Smooth muscle cell (in vitro differentiated cells): Measurements from ENCODE around the gene KIAA0319L. TPM values are rescaled to one million over a fixed set of nuclear protein-coding genes. Genes with fewer than 3 reads are reported as not detected.

ENCODE experiments used
- DNase-seq: peaks from one replicate; lab custom pipeline; 2025; ENCODE audit not compliant: unreplicated experiment; lab: John Stamatoyannopoulos, UW
- H2AFZ ChIP-seq: fragments of 200-600 bp; sonication (generic); 2 replicates; pipeline ENCODE4 v1.6.0; 2016; ENCODE audit warnings: antibody characterized with exemption, low read depth, mild to moderate bottlenecking
- H3F3A ChIP-seq: fragments of 200-600 bp; sonication (generic); 2 replicates; pipeline ENCODE4 v1.6.0; 2017; ENCODE audit warnings: antibody characterized with exemption, low read depth
- H3K27ac ChIP-seq: fragments of 200-600 bp; sonication (generic); 2 replicates; pipeline ENCODE4 v1.5.1; 2016; ENCODE audit warnings: low read depth, mild to moderate bottlenecking
- H3K27me3 ChIP-seq: fragments of 200-600 bp; sonication (generic); 2 replicates; pipeline ENCODE4 v1.6.1; 2016; ENCODE audit warnings: low read depth, mild to moderate bottlenecking
- H3K36me3 ChIP-seq: fragments of 200-600 bp; sonication (generic); 2 replicates; pipeline ENCODE4 v1.5.1; 2016; ENCODE audit warnings: low read depth
- H3K4me1 ChIP-seq: fragments of 200-600 bp; sonication (generic); 2 replicates; pipeline ENCODE4 v1.5.1; 2016; ENCODE audit warnings: low read depth
- H3K4me2 ChIP-seq: fragments of 200-600 bp; sonication (generic); 2 replicates; pipeline ENCODE4 v1.6.0; 2016; ENCODE audit warnings: mild to moderate bottlenecking
- H3K4me3 ChIP-seq: fragments of 200-600 bp; sonication (generic); 2 replicates; pipeline ENCODE4 v1.5.1; 2016; ENCODE audit warnings: mild to moderate bottlenecking
- H3K79me2 ChIP-seq: fragments of 200-600 bp; sonication (generic); 2 replicates; pipeline ENCODE4 v1.6.0; 2016; ENCODE audit warnings: low read depth, mild to moderate bottlenecking
- H3K9ac ChIP-seq: fragments of 200-600 bp; sonication (generic); 2 replicates; pipeline ENCODE4 v1.6.0; 2016; ENCODE audit warnings: low read depth
- H3K9me3 ChIP-seq: fragments of 200-600 bp; sonication (generic); replicated peaks from 2 replicates; pipeline ENCODE4 v1.5.1; 2016; ENCODE audit warnings: low read depth
- H4K20me1 ChIP-seq: fragments of 200-600 bp; sonication (generic); 2 replicates; pipeline ENCODE4 v1.6.0; 2016; ENCODE audit warnings: low read depth
- WGBS: methylation state at CpG from one replicate; pipeline ENCODE4 v1.1.7; 2016; ENCODE audit warnings: low lambda C conversion rate; 5-methylcytosine and 5-hydroxymethylcytosine counted together
- polyA plus RNA-seq: library from polyadenylated mRNA; unstranded; fragments of >200 nt; fragmentation: Nextera tagmentation; extraction: Ambion mirVana; gene quantifications from 2 replicates; pipeline ENCODE4 v1.2.1, GENCODE V29; 2016
- total RNA-seq: library from RNA; depleted of rRNA; stranded (reverse); fragments of >200 nt; gene quantifications from 2 replicates; pipeline ENCODE4 v1.2.3, GENCODE V29; 2014
- TF ChIP-seq, protein P1 (sequence below): fragments of 200-600 bp; sonication (generic); IDR thresholded peaks from 2 replicates; pipeline ENCODE4 v1.5.1; 2017; ENCODE audit warnings: borderline replicate concordance, mild to moderate bottlenecking, antibody characterized with exemption; ENCODE audit not compliant: insufficient read depth, poor library complexity, severe bottlenecking

Gene KIAA0319L
- total and polyA plus RNA-seq, 2 experiments from 2014 or later, result 30.1 to 37.0 TPM

- WGBS, result 88% methylated on average over 7 of the region's 7 CpGs
- Histone ChIP-seq H3K36me3 (no peaks in the 10 kb centered on the region), H2AFZ (no peak overlapping the region), H4K20me1 (peaks cover 38% of the 10 kb centered on the region), H3K79me2 (peaks cover 21% of the 10 kb centered on the region), H3K4me1 (peaks cover 10% of the 10 kb centered on the region), H3K27me3 (no peaks in the 10 kb centered on the region), H3K9ac (no peak overlapping the region), H3K4me3 (no peak overlapping the region), H3K27ac (no peak overlapping the region), H3F3A (peaks cover 4% of the 10 kb centered on the region), H3K9me3 (no peaks in the 10 kb centered on the region), H3K4me2 (peak overlapping the region; percentile 99)
- DNase-seq, result no peak
- TF ChIP-seq, protein P1, sequence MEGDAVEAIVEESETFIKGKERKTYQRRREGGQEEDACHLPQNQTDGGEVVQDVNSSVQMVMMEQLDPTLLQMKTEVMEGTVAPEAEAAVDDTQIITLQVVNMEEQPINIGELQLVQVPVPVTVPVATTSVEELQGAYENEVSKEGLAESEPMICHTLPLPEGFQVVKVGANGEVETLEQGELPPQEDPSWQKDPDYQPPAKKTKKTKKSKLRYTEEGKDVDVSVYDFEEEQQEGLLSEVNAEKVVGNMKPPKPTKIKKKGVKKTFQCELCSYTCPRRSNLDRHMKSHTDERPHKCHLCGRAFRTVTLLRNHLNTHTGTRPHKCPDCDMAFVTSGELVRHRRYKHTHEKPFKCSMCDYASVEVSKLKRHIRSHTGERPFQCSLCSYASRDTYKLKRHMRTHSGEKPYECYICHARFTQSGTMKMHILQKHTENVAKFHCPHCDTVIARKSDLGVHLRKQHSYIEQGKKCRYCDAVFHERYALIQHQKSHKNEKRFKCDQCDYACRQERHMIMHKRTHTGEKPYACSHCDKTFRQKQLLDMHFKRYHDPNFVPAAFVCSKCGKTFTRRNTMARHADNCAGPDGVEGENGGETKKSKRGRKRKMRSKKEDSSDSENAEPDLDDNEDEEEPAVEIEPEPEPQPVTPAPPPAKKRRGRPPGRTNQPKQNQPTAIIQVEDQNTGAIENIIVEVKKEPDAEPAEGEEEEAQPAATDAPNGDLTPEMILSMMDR, result no peak
These were observed 2.2 kb upstream of the KIAA0319L start for GRCh38 chr1:35559317-35559944.

GRCh38 chr1:35558374-35559316 lies 1.4 kb upstream of the KIAA0319L start:
- DNase-seq, result no peak
- WGBS, result 27% methylated on average over 25 of the region's 26 CpGs
- H3K27ac ChIP-seq, result peak overlapping the region; percentile 5
- H3F3A ChIP-seq, result peaks cover 4% of the 10 kb centered on the region
- H4K20me1 ChIP-seq, result peaks cover 36% of the 10 kb centered on the region
- H3K27me3 ChIP-seq, result no peaks in the 10 kb centered on the region
- no peaks in the 10 kb centered on the region for H3K9me3 ChIP-seq
- H2AFZ ChIP-seq, result no peak overlapping the region
- no peaks in the 10 kb centered on the region for H3K36me3 ChIP-seq
- peak overlapping the region; percentile 20 for H3K9ac ChIP-seq
- peaks cover 27% of the 10 kb centered on the region for H3K79me2 ChIP-seq
- TF ChIP-seq, protein P1, result no peak
- H3K4me2 ChIP-seq, result peak overlapping the region; percentile 99
- peaks cover 10% of the 10 kb centered on the region for H3K4me1 ChIP-seq
- H3K4me3 ChIP-seq, result peak overlapping the region; percentile 90

GRCh38 chr1:35557611-35558373 lies 589 bp upstream of the KIAA0319L start, which contains the start of gene NCDN:
Gene NCDN, plus strand, starts transcription at chr1:35557799. Its CDS starts 392 bp downstream, at chr1:35558191.
- H3K4me2 ChIP-seq, result peak within 1 kb of the TSS; percentile 99
- no peaks in the 10 kb centered on the region for H3K9me3 ChIP-seq
- peaks cover 28% of the 10 kb centered on the region for H3K79me2 ChIP-seq

More at GRCh38 chr1:35557611-35558373, 589 bp upstream of the KIAA0319L start, which contains the start of gene NCDN:
- TF ChIP-seq, protein P1, result no peak
- H4K20me1 ChIP-seq, result peaks cover 44% of the 10 kb centered on the region
- peaks cover 4% of the 10 kb centered on the region for H3F3A ChIP-seq
- WGBS, result under 1% methylated on average over 46 of the region's 58 CpGs
- no peaks in the 10 kb centered on the region for H3K27me3 ChIP-seq
- no peaks in the 10 kb centered on the region for H3K36me3 ChIP-seq
- H3K9ac ChIP-seq, result peak within 1 kb of the TSS; percentile 84
- peaks cover 10% of the 10 kb centered on the region for H3K4me1 ChIP-seq
- peak within 1 kb of the TSS; percentile 92 for H2AFZ ChIP-seq
- H3K27ac ChIP-seq, result peak within 1 kb of the TSS; percentile 90
- peak; percentile 97 for DNase-seq
- H3K4me3 ChIP-seq, result peak within 1 kb of the TSS; percentile 90
